Hematopoietic multipotent progenitor cell treated with erythropoietin and hydrocortisone succinate and interleukin-3 and kit ligand, for 6 days (in vitro differentiated cells): ENCODE results near the gene CD200.

Source experiments
- DNase-seq: peaks from one replicate; pipeline ENCODE4 v3.0.0-alpha.2; 2015

CD200 gene

GRCh38 chr3:112333002-112333380, at the start of gene CD200:
Gene CD200 (plus strand): TSS chr3:112333156. CDS start chr3:112333213, 57 bp downstream.
- DNase-seq, result peak; percentile 27

GRCh38 chr3:112289011-112289410, 43.9 kb upstream of the CD200 start:
- no peak for DNase-seq

GRCh38 chr3:112293368-112294321, 39.3 kb upstream of the CD200 start, which contains the start of gene SLC9C1:
Gene SLC9C1 (minus strand): TSS chr3:112294216. CDS start chr3:112286791, 7,425 bp downstream.
- DNase-seq, result peak; percentile 91

- no peak for DNase-seq
Observed at GRCh38 chr3:112297714-112298113, 35.2 kb upstream of the CD200 start.

- no peak for DNase-seq
Observed at GRCh38 chr3:112298781-112299180, 34.2 kb upstream of the CD200 start.

GRCh38 chr3:112302150-112302830, 30.7 kb upstream of the CD200 start:
- DNase-seq, result peak; percentile 95

GRCh38 chr3:112302881-112303763, 29.8 kb upstream of the CD200 start:
- peak; percentile 45 for DNase-seq

- DNase-seq, result peak; percentile 48
Observed at GRCh38 chr3:112303764-112304325, 29.1 kb upstream of the CD200 start.

- peak; percentile 16 for DNase-seq
Observed at GRCh38 chr3:112304611-112305010, 28.3 kb upstream of the CD200 start.

- DNase-seq, result no peak
Observed at GRCh38 chr3:112306825-112307224, 26.1 kb upstream of the CD200 start.

GRCh38 chr3:112307557-112307956, 25.4 kb upstream of the CD200 start:
- DNase-seq, result no peak

- DNase-seq, result peak; percentile 40
Observed at GRCh38 chr3:112308151-112308911, 24.6 kb upstream of the CD200 start.

GRCh38 chr3:112314649-112315048, 18.3 kb upstream of the CD200 start:
- no peak for DNase-seq

- DNase-seq, result no peak
Observed at GRCh38 chr3:112315791-112316190, 17.2 kb upstream of the CD200 start.

- DNase-seq, result no peak
Observed at GRCh38 chr3:112319516-112320276, 13.3 kb upstream of the CD200 start.

GRCh38 chr3:112320691-112321090, 12.3 kb upstream of the CD200 start:
- DNase-seq, result peak; percentile 45

GRCh38 chr3:112321867-112322652, 10.9 kb upstream of the CD200 start:
- DNase-seq, result peak; percentile 26

- peak; percentile 88 for DNase-seq
Observed at GRCh38 chr3:112327371-112327951, 5.5 kb upstream of the CD200 start.

GRCh38 chr3:112331851-112332250, 1.1 kb upstream of the CD200 start:
- no peak for DNase-seq
